Measurements from ENCODE around the gene ADGRD1.

The ADGRD1 gene

DNA sequence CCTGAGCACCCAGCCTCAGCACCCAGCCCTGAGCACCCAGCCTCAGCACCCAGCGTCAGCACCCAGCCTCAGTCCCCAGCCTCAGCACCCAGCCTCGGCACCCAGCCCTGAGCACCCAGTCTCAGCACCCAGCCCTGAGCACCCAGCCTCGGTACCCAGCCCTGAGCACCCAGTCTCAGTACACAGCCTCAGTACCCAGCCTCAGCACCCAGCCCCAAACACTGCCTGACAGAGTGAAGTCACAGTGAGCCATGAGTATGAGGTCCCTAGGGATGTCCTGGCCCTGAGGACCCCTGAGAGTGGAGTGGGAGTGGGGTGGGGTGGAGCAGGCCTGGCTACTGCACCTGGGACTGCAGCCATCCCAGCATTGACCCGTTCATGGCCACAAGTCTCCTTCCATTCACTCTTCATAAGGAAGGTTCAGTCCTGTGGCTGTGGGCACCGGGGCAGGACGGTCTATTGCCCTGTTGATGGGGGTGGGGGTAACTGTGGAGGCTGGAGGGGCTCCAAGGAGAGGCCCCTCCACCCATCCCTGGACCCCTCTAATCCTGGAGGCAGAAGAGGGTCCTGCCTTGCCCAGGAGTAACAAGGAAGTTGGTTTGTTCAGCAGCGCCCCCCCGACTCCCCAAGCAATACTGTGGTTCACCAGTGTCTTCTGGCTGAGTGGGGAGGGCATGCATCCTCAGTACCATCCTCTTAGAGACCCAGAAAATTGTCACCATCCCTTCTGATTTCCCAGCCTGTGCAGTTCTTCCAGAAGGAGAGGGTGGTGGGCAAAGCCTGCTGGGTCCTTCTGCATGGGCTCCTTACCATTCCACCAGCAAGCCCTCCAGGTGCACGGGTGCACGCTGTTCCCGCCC is 140.5 kb downstream of the ADGRD1 start:
- DNase-seq: no peak

DNA sequence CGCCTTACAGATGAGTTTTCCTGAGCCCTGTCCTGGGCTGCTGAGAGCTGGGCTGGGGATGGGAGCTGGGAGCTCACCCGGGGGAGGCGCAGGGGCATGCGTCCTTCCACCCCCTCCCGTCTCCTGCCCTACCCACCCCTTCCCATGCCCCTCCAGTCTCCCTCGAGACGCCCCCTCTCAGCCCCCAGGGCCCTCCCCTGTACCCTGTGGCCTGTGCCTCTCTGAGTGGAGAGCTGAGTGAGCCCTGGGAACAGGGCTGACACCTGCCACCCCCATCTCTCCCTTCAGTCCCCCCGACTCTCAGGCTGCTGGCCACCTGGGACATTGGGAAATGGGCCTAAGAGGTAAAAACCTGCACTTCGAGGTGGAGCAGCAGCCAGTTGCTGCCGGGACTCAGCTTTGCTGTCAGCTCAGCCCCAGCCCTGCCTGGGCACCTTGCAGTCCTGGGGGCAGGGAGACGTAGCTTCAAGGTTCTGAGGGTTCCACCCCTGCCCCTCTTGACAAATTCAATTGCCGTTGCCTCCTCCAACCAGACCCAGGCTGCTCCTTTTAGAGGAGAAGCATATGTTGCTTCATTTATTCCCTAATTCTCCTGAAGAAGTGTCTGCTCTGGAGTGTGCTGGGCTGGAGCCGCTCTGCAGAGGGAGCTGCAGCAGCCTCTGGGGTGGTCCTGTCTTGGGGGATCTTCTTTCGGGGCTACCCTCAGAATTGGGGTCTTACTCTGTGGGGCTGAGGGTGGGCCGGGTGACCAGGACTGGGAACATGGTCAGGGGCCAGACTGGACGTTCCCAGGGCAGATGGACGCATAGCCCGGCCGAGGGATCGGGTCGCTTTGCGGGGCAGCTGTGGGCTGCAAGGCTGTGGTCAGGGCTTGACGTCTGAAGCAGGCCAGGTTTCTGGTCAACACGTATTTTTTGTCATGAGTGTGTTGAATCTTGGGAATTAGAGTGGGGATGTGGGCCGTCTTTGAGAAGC is 141.4 kb downstream of the ADGRD1 start:
- DNase-seq: no peak

DNA sequence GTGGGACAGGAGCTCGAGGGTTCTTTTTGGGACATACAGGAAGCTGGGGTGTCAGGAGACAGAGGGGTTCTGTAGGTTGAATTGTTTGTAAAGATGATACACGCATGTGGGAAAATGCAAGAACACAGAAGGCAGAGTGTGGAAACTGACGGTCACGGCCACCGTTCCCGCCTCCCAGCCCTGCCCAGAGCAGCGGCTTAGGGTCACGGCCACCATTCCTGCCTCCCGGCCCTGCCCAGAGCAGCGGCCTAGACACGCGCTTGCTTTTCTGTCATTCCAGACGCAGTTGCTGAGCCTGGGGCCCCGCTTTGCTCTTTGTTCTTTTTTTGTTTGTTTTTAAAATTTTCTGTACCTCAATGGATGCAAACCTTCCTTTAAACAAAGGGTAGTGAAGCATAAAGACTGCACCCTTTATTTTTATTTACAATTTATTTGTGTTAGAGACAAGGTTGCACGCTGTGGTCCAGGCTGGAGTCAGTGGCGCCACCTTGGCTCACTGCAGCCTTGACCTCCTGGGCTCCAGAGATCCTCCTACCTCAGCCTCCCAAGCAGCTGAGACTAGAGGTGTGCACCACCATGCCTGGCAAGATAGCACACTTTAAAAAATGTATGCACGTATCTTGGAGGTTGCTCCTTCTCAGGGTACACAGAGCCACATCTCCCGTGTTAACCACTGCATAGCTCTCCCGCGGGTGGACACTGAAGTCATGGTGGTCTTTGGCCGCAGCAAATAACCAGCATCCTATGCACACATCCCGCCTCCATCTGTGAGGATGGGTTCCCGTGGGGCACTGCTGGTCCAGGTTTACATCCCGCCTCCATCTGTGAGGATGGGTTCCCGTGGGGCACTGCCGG is 142.3 kb downstream of the ADGRD1 start:
- no peak for DNase-seq

DNA sequence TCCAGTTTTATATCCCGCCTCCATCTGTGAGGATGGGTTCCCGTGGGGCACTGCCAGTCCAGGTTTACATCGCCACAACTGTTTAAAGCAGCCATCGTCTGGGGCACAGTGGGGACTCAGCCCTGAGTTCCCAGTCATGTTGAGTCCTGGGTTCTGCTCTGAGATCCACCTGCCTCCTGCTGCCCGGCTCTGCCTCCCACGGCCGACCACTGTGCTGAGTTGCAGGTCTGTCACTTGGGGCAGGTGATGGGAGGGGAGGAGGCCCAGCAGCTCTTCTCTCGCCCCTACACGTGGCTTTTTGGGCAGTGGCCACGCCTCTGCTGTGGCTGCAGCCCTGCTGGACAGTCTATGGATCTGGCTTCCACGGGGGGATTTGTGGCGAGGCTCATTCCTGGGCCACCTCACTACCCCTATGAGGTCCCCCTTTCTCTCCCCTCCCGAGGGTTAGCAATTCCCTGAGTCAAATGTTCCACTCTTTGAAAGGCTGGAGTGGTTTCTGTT is 143.0 kb downstream of the ADGRD1 start:
- no peak for DNase-seq

DNA sequence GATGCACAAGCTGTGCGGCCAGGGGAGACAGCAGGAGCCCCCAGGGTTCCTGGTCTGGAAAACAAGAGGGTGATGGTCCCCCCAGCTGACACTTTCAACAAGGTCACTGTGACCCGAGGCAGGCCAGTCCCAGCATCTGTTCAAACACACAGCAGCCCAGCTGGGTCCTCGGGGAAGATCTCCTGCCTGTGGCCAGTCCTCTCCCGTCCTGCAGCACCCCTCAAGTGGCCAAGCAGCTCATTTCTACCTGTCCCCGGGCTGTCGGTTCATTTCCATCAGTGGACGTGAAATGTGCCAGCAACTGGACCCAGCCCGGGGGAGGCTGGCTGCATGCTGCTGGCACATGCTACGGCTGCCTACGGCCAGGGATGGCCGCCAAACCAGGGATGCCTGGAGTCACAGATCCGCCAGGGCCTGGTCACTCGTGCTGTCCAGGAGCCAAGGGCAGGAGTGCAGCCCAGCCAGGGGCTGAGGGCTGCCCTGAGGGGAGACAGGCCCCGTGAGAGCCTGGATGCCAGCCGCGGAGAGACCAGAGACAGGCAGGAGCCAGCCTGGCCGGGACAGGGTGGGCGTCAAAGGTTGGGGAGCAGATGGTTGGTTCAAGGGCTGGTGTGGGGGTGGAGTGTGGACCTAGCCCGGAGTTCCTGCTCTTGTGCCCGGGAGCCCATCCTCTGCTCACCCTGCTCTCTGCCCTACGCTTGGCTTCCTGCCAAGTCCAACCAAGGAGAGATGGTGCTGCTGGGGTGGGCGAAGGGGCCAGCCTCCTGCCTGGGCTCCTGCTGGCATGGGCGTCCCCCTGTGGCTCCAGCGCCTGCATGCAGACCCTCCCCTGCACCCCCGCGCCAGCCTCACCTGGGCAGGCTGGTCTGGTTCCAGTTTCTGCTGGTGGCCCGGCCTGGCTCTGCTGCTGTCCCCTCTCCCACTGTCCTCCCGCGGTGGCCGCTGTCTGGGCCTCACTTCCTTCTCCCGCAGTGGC is 143.8 kb downstream of the ADGRD1 start:
- no peak for DNase-seq

DNA sequence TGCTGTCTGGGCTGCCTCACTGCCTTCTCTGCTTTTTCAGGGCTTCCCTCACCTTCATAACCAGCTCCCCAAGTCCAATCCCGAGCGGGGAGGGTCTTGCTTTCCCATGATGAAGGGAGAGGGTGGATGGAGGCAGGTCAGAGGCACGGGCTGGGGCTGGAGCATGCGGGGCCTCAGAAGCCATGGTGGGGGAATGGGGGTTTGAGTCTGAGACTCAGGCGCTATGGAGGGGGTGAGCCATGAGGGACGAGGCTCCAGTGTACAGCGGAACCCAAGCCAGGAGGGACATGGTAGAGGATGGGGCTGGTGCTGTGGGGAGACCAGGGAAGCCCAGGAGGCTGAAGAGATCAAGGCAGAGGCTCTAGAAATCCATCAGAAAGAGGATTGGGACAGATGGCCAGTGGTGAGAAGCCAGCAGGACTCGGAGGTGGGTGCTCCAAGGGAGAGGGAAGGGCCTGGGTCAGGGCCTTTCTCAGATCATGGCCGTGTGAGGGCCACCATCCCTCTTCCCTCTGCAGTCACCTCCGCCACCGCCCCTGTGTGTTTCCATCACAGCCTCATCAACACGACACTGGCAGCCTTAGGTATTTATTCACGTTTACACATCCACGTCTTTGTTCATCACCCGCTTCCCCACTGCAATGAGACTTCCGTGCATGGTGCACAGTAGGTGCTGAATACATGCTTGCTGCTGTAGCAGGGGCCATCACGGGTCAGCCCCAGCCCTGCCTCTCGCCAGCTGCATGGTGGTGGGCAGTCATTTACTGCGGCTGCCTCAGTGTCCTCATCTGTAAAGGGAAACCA is 144.7 kb downstream of the ADGRD1 start:
- DNase-seq: no peak

DNA sequence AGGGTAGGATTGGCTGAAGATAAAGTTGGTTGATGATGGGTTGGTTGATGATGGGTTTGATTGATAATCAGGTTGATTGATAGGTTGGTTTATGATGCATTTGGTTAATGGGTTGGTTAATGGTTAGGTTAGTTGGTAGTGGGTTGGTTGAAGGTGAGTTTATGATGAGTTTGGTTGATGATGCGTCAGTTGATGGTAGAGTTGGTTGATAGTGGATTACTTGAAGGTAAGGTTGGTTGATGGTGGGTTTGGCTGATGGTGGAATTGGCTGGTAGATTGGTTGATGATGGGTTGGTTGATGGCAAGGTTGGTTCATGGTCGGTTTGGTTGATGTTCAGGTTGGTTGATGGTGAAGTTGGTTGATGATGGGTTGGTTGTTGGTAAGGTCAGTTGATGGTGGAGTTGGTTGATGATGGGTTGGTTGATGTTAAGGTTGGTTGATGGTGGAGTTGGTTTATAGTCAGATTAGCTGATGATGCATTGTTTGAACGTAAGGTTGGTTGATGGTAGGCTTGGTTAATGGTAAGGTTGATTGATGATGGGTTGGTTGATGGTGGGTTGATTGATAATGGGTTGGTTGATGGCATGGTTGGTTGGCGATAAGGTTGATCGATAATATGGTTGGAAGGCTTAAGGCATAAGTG is 146.4 kb downstream of the ADGRD1 start:
- DNase-seq: no peak

DNA sequence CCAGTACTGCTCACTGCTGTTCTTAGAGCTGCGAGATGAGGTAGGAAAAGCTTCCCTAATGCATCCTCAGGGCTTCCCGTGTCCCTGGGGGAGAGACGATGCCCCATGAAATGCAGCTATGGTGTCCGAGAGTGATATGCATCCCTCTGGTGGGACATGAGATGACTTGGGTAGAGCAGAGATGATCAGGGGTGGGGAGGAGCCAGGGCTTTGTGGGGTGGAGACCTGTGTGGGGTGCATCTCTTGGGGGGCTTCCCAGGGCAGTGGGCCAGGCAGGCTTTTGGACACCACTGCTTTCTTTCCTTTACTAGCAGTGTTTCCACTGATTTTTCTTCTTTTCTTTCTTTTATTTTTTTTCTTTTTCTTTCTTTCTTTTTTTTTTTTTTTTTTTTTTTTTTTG is 147.3 kb downstream of the ADGRD1 start:
- no peak for DNase-seq

DNA sequence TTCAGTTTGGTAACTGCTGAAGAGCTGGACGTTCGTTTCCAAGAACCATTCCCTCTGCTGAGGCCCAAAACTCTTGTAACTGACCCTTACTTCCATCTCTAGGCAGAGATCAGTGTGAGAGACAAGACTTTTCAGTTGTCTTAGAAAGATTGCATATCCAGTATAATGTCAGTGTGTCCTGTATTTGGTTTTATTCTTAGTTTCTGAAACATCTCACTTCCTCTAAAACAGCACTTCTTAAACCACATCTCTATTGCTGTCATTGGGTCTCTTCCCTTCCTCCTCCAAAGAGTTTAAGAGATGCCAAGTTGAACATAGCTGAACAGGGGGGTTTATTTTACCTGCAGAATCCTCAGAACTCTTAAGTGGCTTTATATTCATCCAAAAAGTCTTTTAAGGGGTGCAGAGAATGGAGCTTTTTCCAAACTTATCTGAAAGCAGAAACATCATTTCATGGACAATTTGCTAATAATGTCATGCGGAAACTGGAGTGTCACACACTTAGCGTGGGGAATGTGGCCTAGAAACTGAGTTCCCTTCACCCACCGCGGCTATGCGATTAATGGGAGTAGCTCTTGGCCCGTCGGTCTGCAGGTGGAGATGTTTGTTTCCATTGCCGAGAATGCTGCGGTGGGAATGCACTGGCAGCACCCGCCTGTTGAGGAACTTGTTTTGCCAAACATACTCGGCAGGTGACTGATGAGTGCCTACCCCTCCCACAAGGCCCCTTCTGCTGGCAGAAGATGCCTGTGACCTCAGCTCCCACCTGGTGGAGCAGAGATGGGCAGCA is 148.2 kb downstream of the ADGRD1 start:
- DNase-seq: peak; percentile 3 to 28

DNA sequence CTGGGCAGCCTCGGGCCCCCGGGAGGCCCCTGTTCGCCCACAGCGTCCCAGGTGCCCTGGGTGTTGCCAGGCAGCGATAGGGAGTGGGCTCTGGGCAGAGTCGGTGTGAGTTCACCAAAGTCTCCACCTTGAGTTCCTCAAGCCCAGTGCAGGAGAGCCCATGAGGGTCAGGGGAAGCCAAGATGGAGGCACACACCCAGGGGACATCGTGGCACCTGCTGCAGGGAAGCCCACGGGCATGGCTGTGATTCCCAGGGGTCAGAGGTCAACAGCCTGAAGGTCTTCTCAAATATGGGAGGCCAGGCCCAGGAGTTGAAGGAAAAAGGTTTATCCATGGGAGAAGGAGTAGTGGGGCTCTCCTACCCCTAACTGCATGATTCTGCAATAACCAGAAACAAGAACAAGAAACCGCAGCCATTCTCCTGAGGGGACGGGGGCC is 148.8 kb downstream of the ADGRD1 start:
- DNase-seq: no peak

DNA sequence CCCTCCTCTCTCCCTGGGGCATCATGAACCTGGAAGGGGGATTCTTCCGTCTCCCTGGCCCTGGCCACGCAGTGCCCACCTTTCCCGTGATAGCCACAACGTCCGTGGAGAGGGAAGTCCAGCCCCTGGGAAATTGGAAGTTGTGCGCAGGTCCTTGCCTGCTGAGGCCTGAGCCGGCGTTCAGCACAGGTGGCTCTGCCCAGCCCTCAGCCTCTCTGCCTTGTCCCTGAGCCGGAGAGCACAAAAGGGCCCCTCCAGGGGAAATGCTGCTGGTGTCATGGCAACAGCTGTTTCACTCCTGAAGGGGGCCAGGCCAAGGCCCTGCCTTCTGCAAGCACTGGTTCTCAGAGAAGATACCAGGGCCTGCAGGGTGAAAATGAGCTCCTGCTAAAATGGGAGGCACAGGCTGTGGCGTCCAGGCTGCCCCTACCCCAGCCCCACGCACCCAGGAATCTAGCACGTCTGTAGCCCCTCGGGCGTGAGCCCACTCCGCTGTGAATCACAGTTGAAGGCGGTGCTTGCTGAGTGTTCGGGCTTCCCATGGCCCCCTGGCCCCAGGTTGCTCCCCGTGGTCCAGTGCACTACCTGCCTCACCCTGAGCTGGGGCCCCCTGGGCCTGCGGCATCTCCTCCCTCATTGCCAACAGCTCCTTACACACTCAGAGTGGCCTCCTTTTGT is 149.4 kb downstream of the ADGRD1 start:
- no peak for DNase-seq

DNA sequence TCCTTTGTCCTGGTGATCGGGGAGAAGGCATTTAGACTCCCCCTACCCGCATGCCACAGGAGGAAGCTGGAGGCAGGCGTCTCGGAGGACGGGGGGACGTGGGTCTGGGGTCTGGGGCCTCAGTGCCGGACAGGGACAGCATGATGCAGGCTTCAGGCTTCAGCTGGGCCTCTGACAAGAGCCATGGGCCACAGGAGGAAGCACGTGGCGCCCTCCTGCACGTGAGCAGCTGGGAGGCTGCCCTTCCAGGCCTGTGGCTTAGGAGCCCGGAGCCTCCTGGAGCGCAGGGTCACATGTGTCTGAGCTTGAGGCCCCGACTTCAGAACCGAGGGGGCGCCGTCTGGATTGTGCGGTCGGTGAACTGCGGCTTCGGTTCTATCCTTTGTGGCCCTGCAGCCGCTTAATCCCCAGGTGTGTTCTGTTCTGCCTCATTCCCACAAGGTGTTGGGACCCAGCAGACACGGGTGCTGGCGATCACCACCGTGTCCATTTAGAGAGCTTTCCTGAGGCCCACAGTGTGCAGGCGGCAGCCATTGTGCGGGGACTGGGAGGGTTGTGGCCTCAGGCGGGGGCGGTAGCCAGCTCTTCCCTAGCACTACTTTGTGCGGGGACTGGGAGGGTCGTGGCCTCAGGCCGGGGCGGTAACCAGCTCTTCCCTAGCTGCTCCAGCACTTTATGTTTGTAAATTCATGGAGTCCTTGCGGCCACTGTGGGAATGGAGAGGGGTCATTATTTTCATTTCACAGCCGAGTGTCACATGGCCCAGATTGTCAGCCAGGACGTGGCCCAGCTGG is 150.2 kb downstream of the ADGRD1 start:
- DNase-seq: no peak

DNA sequence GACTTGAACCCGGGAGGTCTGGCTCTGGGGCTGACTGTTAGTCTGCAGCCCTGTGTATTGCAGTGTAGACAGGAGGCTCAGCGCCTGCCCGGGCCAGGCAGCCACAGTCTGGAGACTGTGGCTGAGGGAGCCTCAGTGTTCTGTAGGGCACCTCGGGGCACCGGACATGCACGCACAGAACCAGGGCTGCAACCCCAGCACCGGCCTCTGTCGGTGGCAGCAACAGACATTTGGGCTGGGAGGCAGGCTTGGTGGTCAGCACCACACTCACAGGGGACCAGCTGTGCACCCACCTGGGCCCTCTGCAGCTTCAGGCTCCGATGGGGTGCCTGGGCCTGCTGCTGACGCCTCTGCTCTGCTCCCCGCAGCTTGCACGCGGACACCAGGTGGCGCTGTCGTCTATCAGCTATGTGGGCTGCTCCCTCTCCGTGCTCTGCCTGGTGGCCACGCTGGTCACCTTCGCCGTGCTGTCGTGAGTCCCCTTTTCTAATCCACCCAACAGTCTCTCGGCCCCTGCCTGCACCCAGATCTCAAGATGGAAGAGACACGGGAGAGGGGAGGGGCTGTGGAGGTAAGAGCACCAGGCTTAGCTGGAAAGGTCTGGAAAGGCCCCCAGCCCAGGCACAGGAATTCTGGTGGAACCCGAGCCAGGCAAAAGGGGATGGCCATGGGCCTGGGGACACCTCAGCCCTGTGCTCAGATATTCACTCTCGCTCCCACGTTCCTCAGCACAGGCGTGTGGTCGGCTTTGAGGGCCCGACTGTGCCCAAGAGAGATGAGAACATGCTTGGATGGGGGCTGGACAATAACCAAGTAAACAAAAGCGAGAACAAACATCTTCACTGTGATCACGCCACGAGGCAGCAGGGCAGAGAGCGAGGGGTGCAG is 151.0 kb downstream of the ADGRD1 start:
- DNase-seq: peak; percentile 52 to 59

DNA sequence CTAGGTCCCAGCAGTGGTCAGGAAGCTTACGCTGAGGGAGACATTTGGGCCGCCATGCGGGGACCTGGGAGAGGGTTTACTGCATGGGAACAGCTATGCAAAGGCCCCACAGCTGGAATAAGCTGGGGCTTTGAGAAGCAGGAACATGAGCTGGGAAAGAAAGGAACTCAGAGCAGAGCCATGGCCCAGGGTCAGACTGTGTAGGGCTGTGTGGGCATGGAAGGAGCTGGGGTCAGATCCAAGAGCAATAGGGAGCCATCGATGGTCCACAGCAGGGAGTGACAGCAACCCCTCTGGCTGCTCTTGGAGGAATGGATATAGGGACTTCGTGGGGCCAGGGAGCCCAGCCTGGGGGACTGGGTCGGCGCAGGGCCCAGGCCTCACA is 151.6 kb downstream of the ADGRD1 start:
- DNase-seq: no peak

DNA sequence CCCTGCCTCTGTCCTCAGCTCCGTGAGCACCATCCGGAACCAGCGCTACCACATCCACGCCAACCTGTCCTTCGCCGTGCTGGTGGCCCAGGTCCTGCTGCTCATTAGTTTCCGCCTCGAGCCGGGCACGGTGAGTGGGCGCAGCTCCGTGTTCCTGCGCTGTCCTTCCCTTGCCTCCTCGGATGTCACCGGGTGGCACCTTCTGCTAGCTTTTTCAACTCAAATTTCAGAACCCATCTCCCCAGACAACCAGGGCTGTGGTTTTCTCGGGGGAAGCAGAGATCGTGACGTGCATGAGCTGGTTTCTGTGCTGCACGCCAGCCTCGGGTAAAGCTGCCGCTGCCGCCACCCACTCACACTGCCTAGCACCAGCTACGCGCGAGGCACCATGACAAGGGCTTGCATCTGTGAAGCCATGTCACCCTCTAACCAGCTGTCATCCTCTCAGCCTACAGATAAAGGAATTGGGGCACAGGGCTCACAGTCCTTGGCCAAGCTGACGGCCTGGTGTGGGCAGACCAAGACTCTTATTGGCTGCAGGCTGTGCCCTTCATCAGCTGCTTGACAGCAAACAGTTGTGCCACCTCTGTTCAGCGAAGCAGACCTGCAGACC is 152.1 kb downstream of the ADGRD1 start:
- no peak for DNase-seq

DNA sequence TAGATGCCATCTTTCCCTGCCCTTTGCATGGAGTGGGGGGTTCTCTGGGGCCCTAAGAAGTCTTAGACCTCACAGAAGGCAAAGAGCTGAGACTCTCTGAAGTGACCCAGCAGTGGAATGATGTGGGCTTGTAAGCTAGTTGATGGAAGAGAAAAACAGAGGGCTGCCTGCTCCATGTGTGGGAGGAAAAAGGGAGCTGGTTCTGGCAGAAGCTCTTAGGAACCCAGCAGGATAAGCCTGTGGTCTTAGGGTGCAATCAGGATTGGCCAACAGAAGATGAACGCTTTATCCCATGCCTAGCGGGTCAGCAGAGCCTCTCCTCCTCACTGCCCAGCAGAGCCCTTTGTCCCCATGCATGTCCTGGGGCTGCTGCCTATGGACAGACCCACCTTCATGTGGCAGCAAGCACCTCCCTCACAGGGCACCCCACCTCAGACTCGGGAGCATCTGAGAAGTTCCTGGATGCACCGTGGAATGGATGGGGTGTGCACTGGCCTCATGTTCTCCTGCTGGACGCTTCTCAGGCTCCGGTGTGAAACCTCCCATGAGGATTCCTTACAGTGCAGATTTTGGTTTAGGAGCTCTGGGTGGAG is 152.7 kb downstream of the ADGRD1 start:
- DNase-seq: no peak

Data from Kasumi-1 (cell line).